Mesenchymal stem cell (in vitro differentiated cells and primary cell): ENCODE data around the gene HERPUD2.
"Not testable (repeated sequence)": the region's sequence is repeated elsewhere in the genome, so short reads cannot be mapped to it uniquely, and the experiment has no call there.

Experiments used
- DNase-seq: peaks from one replicate; pipeline ENCODE4 v3.0.0-alpha.2; 2013
- H2AFZ ChIP-seq: one replicate; pipeline ENCODE4 v1.6.1; 2013; ENCODE audit warnings: low read depth, mild to moderate bottlenecking, control low read depth, inconsistent platforms, low read length, moderate library complexity
- H2AK5ac ChIP-seq: 2 replicates; pipeline ENCODE4 v1.6.1; 2013; ENCODE audit warnings: low read length, moderate library complexity, mild to moderate bottlenecking, inconsistent platforms; ENCODE audit not compliant: severe bottlenecking
- H2BK120ac ChIP-seq: one replicate; pipeline ENCODE4 v1.6.1; 2013; ENCODE audit warnings: low read depth, mild to moderate bottlenecking, inconsistent platforms, low read length, moderate library complexity
- H2BK12ac ChIP-seq, 2 experiments: one replicate each; pipeline ENCODE4 v1.6.1; 2013; ENCODE audit warnings: inconsistent platforms in 2 of 2, low read length in 2 of 2, mild to moderate bottlenecking in 2 of 2, moderate library complexity in 2 of 2, control low read depth in 1 of 2
- H2BK15ac ChIP-seq: one replicate; pipeline ENCODE4 v1.6.1; 2013; ENCODE audit warnings: mild to moderate bottlenecking, low read depth, inconsistent platforms; ENCODE audit not compliant: poor library complexity, severe bottlenecking
- H2BK5ac ChIP-seq: 2 replicates; pipeline ENCODE4 v1.6.1; 2013; ENCODE audit warnings: low read depth, mild to moderate bottlenecking, low read length, control low read depth, inconsistent platforms; ENCODE audit not compliant: poor library complexity, severe bottlenecking
- H3K14ac ChIP-seq, 2 experiments: one replicate each; pipeline ENCODE4 v1.6.1; 2013; ENCODE audit warnings: inconsistent platforms in 2 of 2, low read length in 2 of 2, control low read depth in 1 of 2, mild to moderate bottlenecking in 1 of 2, moderate library complexity in 1 of 2
- H3K18ac ChIP-seq, 2 experiments: one replicate each; pipeline ENCODE4 v1.6.1; 2013; ENCODE audit warnings: inconsistent platforms in 2 of 2, low read length in 2 of 2, control low read depth in 1 of 2, low read depth in 1 of 2, mild to moderate bottlenecking in 1 of 2
- H3K23ac ChIP-seq, 2 experiments: one replicate each; pipeline ENCODE4 v1.6.1; 2013; ENCODE audit warnings: inconsistent platforms in 2 of 2, low read length in 2 of 2, mild to moderate bottlenecking in 2 of 2, moderate library complexity in 2 of 2, control low read depth in 1 of 2
- H3K27ac ChIP-seq: 2 replicates; pipeline ENCODE4 v1.5.1; 2013; ENCODE audit warnings: mild to moderate bottlenecking, moderate library complexity, low read length, control low read depth, inconsistent platforms; ENCODE audit not compliant: poor library complexity, severe bottlenecking
- H3K27me3 ChIP-seq, 2 experiments: 2 replicates each; pipeline versions ENCODE4 v1.6.1 to v1.7.0; 2013; ENCODE audit warnings: low read length in 2 of 2, mild to moderate bottlenecking in 2 of 2, moderate library complexity in 2 of 2, control low read depth in 1 of 2, inconsistent platforms in 1 of 2; ENCODE audit not compliant: control insufficient read depth in 1 of 2, insufficient read depth in 1 of 2
- H3K36me3 ChIP-seq, 2 experiments: 2 replicates each; pipeline versions ENCODE4 v1.6.1 to v1.7.0; 2013; ENCODE audit warnings: low read length in 2 of 2, control low read depth in 1 of 2, inconsistent platforms in 1 of 2, low read depth in 1 of 2, mild to moderate bottlenecking in 1 of 2; ENCODE audit not compliant: insufficient read depth in 2 of 2, control insufficient read depth in 1 of 2
- H3K4ac ChIP-seq, 2 experiments: one replicate each; pipeline ENCODE4 v1.6.1; 2013; ENCODE audit warnings: inconsistent platforms in 2 of 2, low read length in 2 of 2, mild to moderate bottlenecking in 2 of 2, moderate library complexity in 2 of 2, control low read depth in 1 of 2, low read depth in 1 of 2
- H3K4me1 ChIP-seq: 2 replicates; pipeline ENCODE4 v1.6.1; 2013; ENCODE audit warnings: low read depth, low read length, control low read depth; ENCODE audit not compliant: control insufficient read depth, insufficient read depth
- H3K4me2 ChIP-seq: 2 replicates; pipeline ENCODE4 v1.6.1; 2013; ENCODE audit warnings: low read length, mild to moderate bottlenecking, inconsistent platforms; ENCODE audit not compliant: poor library complexity, severe bottlenecking
- H3K4me3 ChIP-seq, 2 experiments: 2 replicates each; pipeline versions ENCODE4 v1.5.1 to v1.7.0; 2013; ENCODE audit warnings: low read length in 2 of 2, mild to moderate bottlenecking in 2 of 2, control low read depth in 1 of 2, low read depth in 1 of 2; ENCODE audit not compliant: insufficient read depth in 1 of 2
- H3K79me1 ChIP-seq: replicated peaks from 2 replicates; pipeline ENCODE4 v1.6.1; 2013; ENCODE audit warnings: mild to moderate bottlenecking, control low read depth, low read length, inconsistent platforms; ENCODE audit not compliant: poor library complexity, severe bottlenecking
- H3K9ac ChIP-seq: 2 replicates; pipeline ENCODE4 v1.7.0; 2013; ENCODE audit warnings: mild to moderate bottlenecking, low read length, moderate library complexity
- H3K9me3 ChIP-seq: 2 replicates; pipeline ENCODE4 v1.7.0; 2013; ENCODE audit warnings: mild to moderate bottlenecking, low read length; ENCODE audit not compliant: control insufficient read depth
- H4K8ac ChIP-seq: one replicate; pipeline ENCODE4 v1.6.1; 2013; ENCODE audit warnings: inconsistent platforms, mild to moderate bottlenecking, low read length, moderate library complexity
- H4K91ac ChIP-seq: one replicate; pipeline ENCODE4 v1.6.1; 2013; ENCODE audit warnings: mild to moderate bottlenecking, low read length, inconsistent platforms
- WGBS: methylation state at CpG from one replicate; pipeline ENCODE4 v1.1.7; 2013; ENCODE audit warnings: mixed read lengths; 5-methylcytosine and 5-hydroxymethylcytosine counted together

The HERPUD2 gene

GRCh38 chr7:35700865-35701264 lies 5.9 kb upstream of the HERPUD2 start:
- Histone ChIP-seq H3K4ac (no peak overlapping the region), H3K9ac (no peak overlapping the region), H3K9me3 (no peaks in the 10 kb centered on the region), H3K4me1 (peaks cover 15% of the 10 kb centered on the region), H3K27ac (no peak overlapping the region), H3K4me3 (no peak overlapping the region), H4K8ac (no peak overlapping the region), H3K14ac (no peak overlapping the region), H3K4me2 (no peak overlapping the region), H3K27me3 (no peaks in the 10 kb centered on the region), H2AK5ac (no peak overlapping the region), H3K23ac (no peak overlapping the region), H2BK5ac (no peak overlapping the region), H2BK12ac (no peak overlapping the region), H3K79me1 (peaks cover 7% of the 10 kb centered on the region), H3K36me3 (peaks cover 0 to 6% of the 10 kb centered on the region in 2 experiments), H3K18ac (no peak overlapping the region), H4K91ac (no peak overlapping the region), H2AFZ (no peak overlapping the region), H2BK15ac (no peak overlapping the region), H2BK120ac (no peak overlapping the region)
- DNase-seq, result no peak
- 86% methylated on average over 1 of the region's 2 CpGs for WGBS

DNA sequence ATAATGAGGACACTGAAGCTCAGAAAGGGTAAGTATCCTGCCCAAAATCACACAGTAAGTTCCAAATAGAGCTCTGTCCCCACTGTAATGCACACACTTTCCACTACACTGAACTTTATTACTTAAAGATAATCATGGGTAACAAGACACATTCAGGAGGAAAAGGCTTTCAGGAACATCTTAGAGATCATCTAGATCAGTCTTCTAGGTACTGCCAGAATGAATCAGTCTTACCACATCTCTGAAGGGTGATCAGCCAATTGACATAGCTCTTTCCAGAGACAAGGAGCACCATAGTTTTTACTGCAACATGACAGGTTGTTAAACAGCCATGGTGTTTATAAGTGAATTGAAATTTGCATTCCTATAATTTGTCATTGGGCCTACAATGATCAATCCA lies 5.4 kb upstream of the HERPUD2 start:
- no peak overlapping the region for H2BK15ac ChIP-seq
- no peak overlapping the region for H2BK5ac ChIP-seq
- no peaks in the 10 kb centered on the region for H3K9me3 ChIP-seq
- no peak overlapping the region for H3K4ac ChIP-seq
- no peak for DNase-seq
- no peak overlapping the region for H3K4me2 ChIP-seq
- H3K9ac ChIP-seq, result no peak overlapping the region
- H3K18ac ChIP-seq, result no peak overlapping the region
- H3K79me1 ChIP-seq, result peaks cover 10% of the 10 kb centered on the region
- no peak overlapping the region for H2BK12ac ChIP-seq
- H3K27ac ChIP-seq, result no peak overlapping the region
- peaks cover 17% of the 10 kb centered on the region for H3K4me1 ChIP-seq
- no peak overlapping the region for H3K14ac ChIP-seq
- H2BK120ac ChIP-seq, result no peak overlapping the region
- peaks cover 0 to 6% of the 10 kb centered on the region in 2 experiments for H3K36me3 ChIP-seq
- no peak overlapping the region for H3K4me3 ChIP-seq
- no peaks in the 10 kb centered on the region for H3K27me3 ChIP-seq
- H2AK5ac ChIP-seq, result no peak overlapping the region
- no peak overlapping the region for H4K91ac ChIP-seq
- H4K8ac ChIP-seq, result no peak overlapping the region
- no peak overlapping the region for H2AFZ ChIP-seq
- no peak overlapping the region for H3K23ac ChIP-seq

DNA sequence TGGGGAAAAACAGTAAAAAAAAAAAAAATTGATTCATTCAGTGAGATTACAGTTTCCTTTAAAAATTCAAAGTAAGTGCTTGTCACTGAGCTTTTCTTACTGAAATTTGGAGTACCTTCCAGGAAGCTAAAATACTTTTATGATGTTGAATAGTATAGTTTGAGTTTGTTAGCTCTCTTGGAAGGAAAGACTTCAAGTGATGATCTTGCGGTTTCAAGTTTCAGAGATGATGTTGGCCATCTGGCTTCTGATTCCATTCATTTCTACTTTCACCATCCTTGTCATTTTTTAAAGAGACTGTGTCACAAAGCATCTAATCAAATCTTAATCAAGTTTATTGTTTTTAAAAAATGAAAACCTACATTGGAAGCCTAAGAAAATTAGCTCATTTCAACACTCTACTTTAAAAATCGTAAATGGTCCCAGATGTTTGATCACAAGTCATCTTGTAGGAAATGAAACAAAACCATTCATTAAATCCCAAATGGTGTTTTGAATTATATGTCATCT lies 4.9 kb upstream of the HERPUD2 start:
- H3K9me3 ChIP-seq, result no peaks in the 10 kb centered on the region
- no peak overlapping the region for H3K4me3 ChIP-seq
- H2BK5ac ChIP-seq, result no peak overlapping the region
- no peak overlapping the region for H3K4ac ChIP-seq
- DNase-seq, result no peak
- H3K9ac ChIP-seq, result no peak overlapping the region
- H3K23ac ChIP-seq, result no peak overlapping the region
- H2AFZ ChIP-seq, result no peak overlapping the region
- H4K91ac ChIP-seq, result no peak overlapping the region
- H4K8ac ChIP-seq, result no peak overlapping the region
- no peak overlapping the region for H3K18ac ChIP-seq
- H3K14ac ChIP-seq, result no peak overlapping the region
- H3K27ac ChIP-seq, result no peak overlapping the region
- H2BK15ac ChIP-seq, result no peak overlapping the region
- peaks cover 17% of the 10 kb centered on the region for H3K4me1 ChIP-seq
- H2BK120ac ChIP-seq, result no peak overlapping the region
- H3K4me2 ChIP-seq, result no peak overlapping the region
- peaks cover 0 to 6% of the 10 kb centered on the region in 2 experiments for H3K36me3 ChIP-seq
- WGBS, result 100% methylated on average over 2 of the region's 2 CpGs
- no peaks in the 10 kb centered on the region for H3K27me3 ChIP-seq
- peaks cover 13% of the 10 kb centered on the region for H3K79me1 ChIP-seq
- H2AK5ac ChIP-seq, result no peak overlapping the region
- H2BK12ac ChIP-seq, result no peak overlapping the region

- H3K36me3 ChIP-seq, H3K4me2 ChIP-seq, H3K14ac ChIP-seq, H3K4me3 ChIP-seq, H2BK12ac ChIP-seq, H2BK5ac ChIP-seq, H2BK15ac ChIP-seq, H3K9me3 ChIP-seq, H4K8ac ChIP-seq, H3K18ac ChIP-seq, H3K9ac ChIP-seq, H3K23ac ChIP-seq, H2AFZ ChIP-seq, H3K27ac ChIP-seq, H2BK120ac ChIP-seq, H3K4ac ChIP-seq, H3K27me3 ChIP-seq, DNase-seq, H4K91ac ChIP-seq: not testable (repeated sequence)
- Histone ChIP-seq H3K79me1 (peaks cover 14% of the 10 kb centered on the region), H2AK5ac (peak overlapping the region; percentile 59), H3K4me1 (peaks cover 19% of the 10 kb centered on the region)
- 100% methylated on average over 2 of the region's 3 CpGs for WGBS
These were observed 3.4 kb upstream of the HERPUD2 start for GRCh38 chr7:35698382-35698781.
